Kidney tubule cell (primary cell): ENCODE data around the gene LONP2.
"Not testable (repeated sequence)": the region's sequence is repeated elsewhere in the genome, so short reads cannot be mapped to it uniquely, and the experiment has no call there.

Source experiments
- DNase-seq: peaks from one replicate; pipeline ENCODE4 v3.0.0-alpha.2; 2018; ENCODE audit warnings: low spot score

LONP2 gene

GRCh38 chr16:48291754-48292153 is 47.7 kb downstream of the LONP2 start:
- no peak for DNase-seq

GRCh38 chr16:48292452-48292851 is 48.4 kb downstream of the LONP2 start:
- DNase-seq: no peak

- no peak for DNase-seq
These were observed 50.6 kb downstream of the LONP2 start for GRCh38 chr16:48294724-48295123.

GRCh38 chr16:48295488-48296281 is 51.6 kb downstream of the LONP2 start:
- DNase-seq: peak; percentile 4

- no peak for DNase-seq
These were observed 55.4 kb downstream of the LONP2 start for GRCh38 chr16:48299471-48299870.

GRCh38 chr16:48300391-48300856 is 56.3 kb downstream of the LONP2 start:
- DNase-seq: no peak

GRCh38 chr16:48308535-48308934 is 64.4 kb downstream of the LONP2 start:
- DNase-seq: no peak

- no peak for DNase-seq
These were observed 67.0 kb downstream of the LONP2 start for GRCh38 chr16:48310908-48311641.

GRCh38 chr16:48313905-48314304 is 69.8 kb downstream of the LONP2 start:
- DNase-seq: not testable (repeated sequence)

- no peak for DNase-seq
These were observed 72.9 kb downstream of the LONP2 start for GRCh38 chr16:48317026-48317425.

GRCh38 chr16:48317614-48318315 is 73.7 kb downstream of the LONP2 start:
- DNase-seq: peak; percentile 66

GRCh38 chr16:48318630-48319029 is 74.5 kb downstream of the LONP2 start:
- DNase-seq: no peak

GRCh38 chr16:48321317-48322036 is 77.4 kb downstream of the LONP2 start:
- peak; percentile 17 for DNase-seq

GRCh38 chr16:48323783-48324775 is 80.0 kb downstream of the LONP2 start:
- DNase-seq: no peak

- DNase-seq: no peak
These were observed 82.8 kb downstream of the LONP2 start for GRCh38 chr16:48326915-48327314.

- no peak for DNase-seq
These were observed 85.0 kb downstream of the LONP2 start for GRCh38 chr16:48329138-48329537.

GRCh38 chr16:48330189-48330840 is 86.2 kb downstream of the LONP2 start:
- DNase-seq: no peak

- no peak for DNase-seq
These were observed 86.7 kb downstream of the LONP2 start for GRCh38 chr16:48330841-48331192.

GRCh38 chr16:48332978-48333377 is 88.9 kb downstream of the LONP2 start:
- DNase-seq: no peak

GRCh38 chr16:48334325-48334724 is 90.2 kb downstream of the LONP2 start:
- DNase-seq: no peak
